RWPE2 (cell line): ENCODE measurements around the gene RTN4IP1.

ENCODE experiments used
- ATAC-seq: fragments of 200-7000 bp; cut with Tn5 transposase; 3 replicates; pipeline ENCODE4 v1.9.1; 2021; ENCODE audit warnings: low read depth
- DNase-seq: peaks from one replicate; pipeline ENCODE4 v3.0.0-alpha.2; 2020; ENCODE audit warnings: low spot score
- H3K27ac ChIP-seq: fragments of 450-650 bp; 2 replicates; pipeline ENCODE4 v1.5.1; 2017; ENCODE audit warnings: mild to moderate bottlenecking; ENCODE audit not compliant: poor library complexity, severe bottlenecking
- H3K27me3 ChIP-seq: fragments of 250-450 bp; sonication (Bioruptor Pico); 2 replicates; pipeline ENCODE4 v1.5.1; 2021; ENCODE audit warnings: mild to moderate bottlenecking, moderate library complexity; ENCODE audit not compliant: insufficient read depth, poor library complexity, severe bottlenecking
- H3K36me3 ChIP-seq: fragments of 250-450 bp; sonication (Bioruptor Pico); 2 replicates; pipeline ENCODE4 v1.5.1; 2020; ENCODE audit warnings: low read depth, mild to moderate bottlenecking, moderate library complexity
- H3K4me1 ChIP-seq: fragments of 250-450 bp; sonication (Bioruptor Pico); 2 replicates; pipeline ENCODE4 v1.5.1; 2021; ENCODE audit warnings: mild to moderate bottlenecking, moderate library complexity; ENCODE audit not compliant: insufficient read depth, poor library complexity, severe bottlenecking
- H3K4me3 ChIP-seq: fragments of 250-450 bp; sonication (Bioruptor Pico); 2 replicates; pipeline ENCODE4 v1.5.1; 2021; ENCODE audit warnings: mild to moderate bottlenecking, moderate library complexity; ENCODE audit not compliant: severe bottlenecking
- H3K9me3 ChIP-seq: fragments of 250-450 bp; sonication (Bioruptor Pico); 2 replicates; pipeline ENCODE4 v1.5.1; 2021; ENCODE audit warnings: mild to moderate bottlenecking, moderate library complexity; ENCODE audit not compliant: severe bottlenecking
- CTCF ChIP-seq: fragments of 450-650 bp; IDR thresholded peaks from one replicate; pipeline ENCODE4 v1.5.1; 2017; ENCODE audit warnings: mild to moderate bottlenecking, moderate library complexity; ENCODE audit not compliant: poor library complexity, severe bottlenecking

RTN4IP1 gene

GRCh38 chr6:106528521-106528920, 100.8 kb downstream of the RTN4IP1 start:
- no peak for DNase-seq
- ATAC-seq = peak; percentile 14
- H3K4me3 ChIP-seq = no peak overlapping the region
- H3K4me1 ChIP-seq = peaks cover 76% of the 10 kb centered on the region
- no peaks in the 10 kb centered on the region for H3K9me3 ChIP-seq
- H3K27ac ChIP-seq = peak overlapping the region; percentile 99
- TF ChIP-seq CTCF = no peak
- peaks cover 95% of the 10 kb centered on the region for H3K36me3 ChIP-seq
- no peaks in the 10 kb centered on the region for H3K27me3 ChIP-seq

DNA sequence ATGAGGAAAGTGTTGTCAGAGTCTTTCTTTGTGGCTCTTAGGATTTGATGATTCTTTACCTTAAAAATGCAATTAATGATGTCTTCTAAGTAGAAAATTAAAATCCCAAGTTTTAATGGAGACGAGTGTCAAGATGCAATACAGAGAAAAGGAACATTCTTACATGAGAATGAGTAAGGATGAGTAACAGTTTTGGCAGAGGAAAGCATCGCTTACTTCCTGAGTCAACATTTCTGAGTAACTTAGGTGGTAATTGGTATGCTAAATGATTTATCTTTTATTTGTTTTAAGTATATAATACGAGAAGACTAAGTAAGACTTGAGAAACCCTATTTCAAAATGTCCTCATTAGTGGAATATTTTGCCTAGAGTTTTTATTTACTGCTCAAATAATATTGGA, 101.3 kb downstream of the RTN4IP1 start:
- Histone ChIP-seq H3K36me3 (peaks cover 93% of the 10 kb centered on the region), H3K9me3 (no peaks in the 10 kb centered on the region), H3K4me1 (peaks cover 74% of the 10 kb centered on the region), H3K27ac (peak overlapping the region; percentile 99), H3K4me3 (no peak overlapping the region), H3K27me3 (no peaks in the 10 kb centered on the region)
- no peak for DNase-seq
- no peak for TF ChIP-seq CTCF
- peak; percentile 76 for ATAC-seq

DNA sequence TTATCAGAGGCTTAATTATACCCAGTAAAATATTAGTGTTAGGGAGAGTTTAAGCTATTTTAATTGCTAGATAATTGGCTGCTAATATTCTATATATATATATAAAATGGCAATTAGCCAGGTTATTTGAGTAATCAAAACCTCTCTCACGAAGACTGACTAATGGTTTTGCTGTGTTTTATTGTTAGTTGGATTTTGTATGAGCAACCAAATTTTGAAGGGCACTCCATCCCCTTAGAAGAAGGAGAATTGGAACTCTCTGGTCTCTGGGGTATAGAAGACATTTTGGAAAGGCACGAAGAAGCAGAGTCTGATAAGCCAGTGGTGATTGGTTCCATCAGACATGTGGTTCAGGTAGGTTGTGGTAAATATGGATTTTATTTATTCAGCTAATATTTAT, 102.2 kb downstream of the RTN4IP1 start:
- peak; percentile 42 for ATAC-seq

DNA sequence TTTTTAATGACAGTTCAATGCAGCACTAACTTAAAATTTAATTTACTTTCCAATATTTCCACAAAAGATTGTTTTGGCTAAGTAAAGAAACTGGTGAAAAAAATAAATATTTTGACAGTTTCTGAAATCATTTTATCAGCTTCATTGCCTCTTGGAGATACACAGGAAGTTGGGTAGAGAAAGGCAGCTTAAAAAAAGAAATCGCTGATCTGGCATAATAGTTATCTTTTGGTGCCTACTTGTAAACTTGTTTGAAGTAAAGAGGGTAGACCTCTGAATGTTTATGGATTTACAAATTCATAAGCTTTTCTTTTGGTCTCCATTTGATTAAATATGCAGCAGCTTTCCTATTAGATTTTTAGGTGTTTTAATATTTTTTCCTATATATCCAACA, 103.4 kb downstream of the RTN4IP1 start:
- ATAC-seq (no peak), DNase-seq (no peak)
- Histone ChIP-seq H3K4me3 (no peak overlapping the region), H3K4me1 (peaks cover 82% of the 10 kb centered on the region), H3K27me3 (no peaks in the 10 kb centered on the region), H3K36me3 (peaks cover 91% of the 10 kb centered on the region), H3K9me3 (no peaks in the 10 kb centered on the region), H3K27ac (peak overlapping the region; percentile 99)
- TF ChIP-seq CTCF = no peak

More for the DNA sequence above, 102.2 kb downstream of the RTN4IP1 start:
- TF ChIP-seq CTCF = no peak
- peaks cover 76% of the 10 kb centered on the region for H3K4me1 ChIP-seq
- peaks cover 93% of the 10 kb centered on the region for H3K36me3 ChIP-seq
- H3K9me3 ChIP-seq = no peaks in the 10 kb centered on the region
- no peaks in the 10 kb centered on the region for H3K27me3 ChIP-seq
- H3K27ac ChIP-seq = peak overlapping the region; percentile 99
- DNase-seq = no peak
- no peak overlapping the region for H3K4me3 ChIP-seq

DNA sequence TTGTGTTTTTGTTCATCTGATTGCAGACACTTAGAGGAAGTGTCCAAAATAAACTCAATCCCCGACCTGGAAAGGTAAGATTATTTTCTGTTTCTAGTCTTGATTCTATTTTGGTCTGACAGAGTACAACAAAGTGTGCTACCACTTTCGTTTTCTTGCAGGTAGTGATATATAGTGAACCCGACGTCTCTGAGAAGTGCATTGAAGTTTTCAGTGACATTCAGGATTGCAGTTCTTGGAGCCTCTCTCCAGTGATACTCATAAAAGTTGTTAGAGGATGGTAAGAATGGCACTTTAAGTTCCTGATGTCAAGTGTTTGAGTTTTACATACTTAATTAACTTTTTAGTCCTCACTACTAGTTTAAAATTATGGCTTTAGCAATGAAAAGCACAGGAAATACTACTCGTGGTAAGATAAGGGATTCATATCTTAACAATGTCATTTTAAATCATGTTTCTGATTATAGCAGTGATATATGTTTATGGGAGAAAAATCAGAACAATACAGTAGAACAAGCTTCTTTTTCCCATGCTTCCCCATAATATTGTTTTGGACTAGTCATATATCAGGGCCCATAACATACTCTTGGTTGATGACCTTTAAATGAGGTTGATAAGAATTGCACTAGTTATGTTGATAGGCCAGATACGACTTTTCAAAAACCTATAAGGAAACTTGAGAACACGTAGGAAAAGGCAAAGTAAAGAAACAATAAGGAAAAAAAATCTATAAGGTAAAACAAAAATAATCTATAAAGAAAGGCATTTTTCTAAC, 104.0 kb downstream of the RTN4IP1 start:
- peaks cover 91% of the 10 kb centered on the region for H3K36me3 ChIP-seq
- peak overlapping the region; percentile 99 for H3K27ac ChIP-seq
- peaks cover 81% of the 10 kb centered on the region for H3K4me1 ChIP-seq
- H3K9me3 ChIP-seq = no peaks in the 10 kb centered on the region
- H3K27me3 ChIP-seq = no peaks in the 10 kb centered on the region
- peak overlapping the region; percentile 22 for H3K4me3 ChIP-seq
- peak; percentile 40; the same call in 2 of the 3 replicates for ATAC-seq
- DNase-seq = no peak
- no peak for TF ChIP-seq CTCF
